ENCODE results near the gene CYP2B6.
"Not testable (repeated sequence)": the region's sequence is repeated elsewhere in the genome, so short reads cannot be mapped to it uniquely, and the experiment has no call there.

DNA sequence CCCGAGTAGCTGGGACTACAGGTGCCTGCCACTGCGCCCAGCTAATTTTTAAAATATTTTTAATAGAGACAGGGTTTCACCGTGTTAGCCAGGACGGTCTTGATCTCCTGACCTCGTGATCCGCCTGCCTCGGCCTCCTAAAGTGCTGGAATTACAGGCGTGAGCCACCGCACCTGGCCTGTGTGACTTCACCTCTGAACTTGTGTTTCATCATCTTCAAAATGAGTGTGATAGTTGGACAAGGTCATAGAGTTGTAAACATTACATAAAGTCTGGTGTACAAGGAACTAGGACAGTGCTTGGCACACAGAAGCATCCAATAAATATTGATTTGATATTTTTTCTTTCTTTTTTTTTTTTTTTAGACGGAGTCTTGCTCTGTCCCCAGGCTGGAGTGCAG, 62.2 kb downstream of the CYP2B6 start:
- TF ChIP-seq, protein P1, sequence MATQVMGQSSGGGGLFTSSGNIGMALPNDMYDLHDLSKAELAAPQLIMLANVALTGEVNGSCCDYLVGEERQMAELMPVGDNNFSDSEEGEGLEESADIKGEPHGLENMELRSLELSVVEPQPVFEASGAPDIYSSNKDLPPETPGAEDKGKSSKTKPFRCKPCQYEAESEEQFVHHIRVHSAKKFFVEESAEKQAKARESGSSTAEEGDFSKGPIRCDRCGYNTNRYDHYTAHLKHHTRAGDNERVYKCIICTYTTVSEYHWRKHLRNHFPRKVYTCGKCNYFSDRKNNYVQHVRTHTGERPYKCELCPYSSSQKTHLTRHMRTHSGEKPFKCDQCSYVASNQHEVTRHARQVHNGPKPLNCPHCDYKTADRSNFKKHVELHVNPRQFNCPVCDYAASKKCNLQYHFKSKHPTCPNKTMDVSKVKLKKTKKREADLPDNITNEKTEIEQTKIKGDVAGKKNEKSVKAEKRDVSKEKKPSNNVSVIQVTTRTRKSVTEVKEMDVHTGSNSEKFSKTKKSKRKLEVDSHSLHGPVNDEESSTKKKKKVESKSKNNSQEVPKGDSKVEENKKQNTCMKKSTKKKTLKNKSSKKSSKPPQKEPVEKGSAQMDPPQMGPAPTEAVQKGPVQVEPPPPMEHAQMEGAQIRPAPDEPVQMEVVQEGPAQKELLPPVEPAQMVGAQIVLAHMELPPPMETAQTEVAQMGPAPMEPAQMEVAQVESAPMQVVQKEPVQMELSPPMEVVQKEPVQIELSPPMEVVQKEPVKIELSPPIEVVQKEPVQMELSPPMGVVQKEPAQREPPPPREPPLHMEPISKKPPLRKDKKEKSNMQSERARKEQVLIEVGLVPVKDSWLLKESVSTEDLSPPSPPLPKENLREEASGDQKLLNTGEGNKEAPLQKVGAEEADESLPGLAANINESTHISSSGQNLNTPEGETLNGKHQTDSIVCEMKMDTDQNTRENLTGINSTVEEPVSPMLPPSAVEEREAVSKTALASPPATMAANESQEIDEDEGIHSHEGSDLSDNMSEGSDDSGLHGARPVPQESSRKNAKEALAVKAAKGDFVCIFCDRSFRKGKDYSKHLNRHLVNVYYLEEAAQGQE (IDR thresholded peaks at IDR 0.05; ENCODE audit: borderline replicate concordance): not testable (repeated sequence)
- TF ChIP-seq RAD21 (conservative IDR thresholded peaks at IDR 0.05); TAF1 (IDR thresholded peaks at IDR 0.05; ENCODE audit: low read depth); EP300 (conservative IDR thresholded peaks at IDR 0.05; ENCODE audit: poor library complexity, severe bottlenecking); POLR2AphosphoS5 (IDR thresholded peaks at IDR 0.05); EZH2 (IDR thresholded peaks at IDR 0.05; ENCODE audit: borderline replicate concordance, insufficient read depth, low read length, poor library complexity, severe bottlenecking): not testable (repeated sequence)
- TF ChIP-seq, protein P2, sequence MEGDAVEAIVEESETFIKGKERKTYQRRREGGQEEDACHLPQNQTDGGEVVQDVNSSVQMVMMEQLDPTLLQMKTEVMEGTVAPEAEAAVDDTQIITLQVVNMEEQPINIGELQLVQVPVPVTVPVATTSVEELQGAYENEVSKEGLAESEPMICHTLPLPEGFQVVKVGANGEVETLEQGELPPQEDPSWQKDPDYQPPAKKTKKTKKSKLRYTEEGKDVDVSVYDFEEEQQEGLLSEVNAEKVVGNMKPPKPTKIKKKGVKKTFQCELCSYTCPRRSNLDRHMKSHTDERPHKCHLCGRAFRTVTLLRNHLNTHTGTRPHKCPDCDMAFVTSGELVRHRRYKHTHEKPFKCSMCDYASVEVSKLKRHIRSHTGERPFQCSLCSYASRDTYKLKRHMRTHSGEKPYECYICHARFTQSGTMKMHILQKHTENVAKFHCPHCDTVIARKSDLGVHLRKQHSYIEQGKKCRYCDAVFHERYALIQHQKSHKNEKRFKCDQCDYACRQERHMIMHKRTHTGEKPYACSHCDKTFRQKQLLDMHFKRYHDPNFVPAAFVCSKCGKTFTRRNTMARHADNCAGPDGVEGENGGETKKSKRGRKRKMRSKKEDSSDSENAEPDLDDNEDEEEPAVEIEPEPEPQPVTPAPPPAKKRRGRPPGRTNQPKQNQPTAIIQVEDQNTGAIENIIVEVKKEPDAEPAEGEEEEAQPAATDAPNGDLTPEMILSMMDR (IDR thresholded peaks at IDR 0.05; ENCODE audit: poor library complexity, severe bottlenecking): not testable (repeated sequence)
